ENCODE results near the gene FARSA. TPM values are rescaled to one million over a fixed set of nuclear protein-coding genes. Genes with fewer than 3 reads are reported as not detected.
A peak's percentile ranks its signal among the peaks of the same experiment; 100 is the strongest.

Gene FARSA
- total and polyA plus RNA-seq, 10 of the 15 experiments (the other 5 are each of a cell fraction or from before 2014, with no cell fraction given): 20.3 to 212 (median 76.4) TPM

DNA sequence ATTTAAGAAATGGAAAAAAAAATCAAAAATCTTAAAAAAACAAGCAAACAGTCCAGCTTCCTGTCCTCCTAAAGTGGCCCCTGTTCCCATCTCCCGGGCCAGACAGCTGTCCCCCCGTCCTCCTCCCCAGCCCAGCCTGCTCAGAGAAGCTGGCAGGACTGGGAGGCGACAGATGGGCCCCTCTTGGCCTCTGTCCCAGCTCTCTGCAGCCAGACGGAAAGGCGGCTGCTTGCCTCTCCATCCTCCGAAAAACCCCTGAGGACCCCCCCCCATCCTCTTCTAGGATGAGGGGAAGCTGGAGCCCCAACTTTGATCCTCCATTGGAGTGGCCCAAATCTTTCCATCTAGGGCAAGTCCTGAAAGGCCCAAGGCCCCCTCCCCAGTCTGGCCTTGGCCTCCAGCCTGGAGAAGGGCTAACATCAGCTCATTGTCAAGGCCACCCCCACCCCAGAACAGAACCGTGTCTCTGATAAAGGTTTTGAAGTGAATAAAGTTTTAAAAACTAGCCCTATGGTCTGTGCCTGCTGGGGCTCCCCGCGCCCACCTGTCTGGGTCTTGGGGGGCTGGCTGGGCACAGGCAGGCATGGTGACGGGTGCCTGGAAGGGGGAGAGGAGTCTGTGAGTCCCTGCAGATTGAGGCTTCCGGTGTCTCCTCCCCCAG is 19.8 kb upstream of the FARSA start (continued):
- TF ChIP-seq, protein P1, sequence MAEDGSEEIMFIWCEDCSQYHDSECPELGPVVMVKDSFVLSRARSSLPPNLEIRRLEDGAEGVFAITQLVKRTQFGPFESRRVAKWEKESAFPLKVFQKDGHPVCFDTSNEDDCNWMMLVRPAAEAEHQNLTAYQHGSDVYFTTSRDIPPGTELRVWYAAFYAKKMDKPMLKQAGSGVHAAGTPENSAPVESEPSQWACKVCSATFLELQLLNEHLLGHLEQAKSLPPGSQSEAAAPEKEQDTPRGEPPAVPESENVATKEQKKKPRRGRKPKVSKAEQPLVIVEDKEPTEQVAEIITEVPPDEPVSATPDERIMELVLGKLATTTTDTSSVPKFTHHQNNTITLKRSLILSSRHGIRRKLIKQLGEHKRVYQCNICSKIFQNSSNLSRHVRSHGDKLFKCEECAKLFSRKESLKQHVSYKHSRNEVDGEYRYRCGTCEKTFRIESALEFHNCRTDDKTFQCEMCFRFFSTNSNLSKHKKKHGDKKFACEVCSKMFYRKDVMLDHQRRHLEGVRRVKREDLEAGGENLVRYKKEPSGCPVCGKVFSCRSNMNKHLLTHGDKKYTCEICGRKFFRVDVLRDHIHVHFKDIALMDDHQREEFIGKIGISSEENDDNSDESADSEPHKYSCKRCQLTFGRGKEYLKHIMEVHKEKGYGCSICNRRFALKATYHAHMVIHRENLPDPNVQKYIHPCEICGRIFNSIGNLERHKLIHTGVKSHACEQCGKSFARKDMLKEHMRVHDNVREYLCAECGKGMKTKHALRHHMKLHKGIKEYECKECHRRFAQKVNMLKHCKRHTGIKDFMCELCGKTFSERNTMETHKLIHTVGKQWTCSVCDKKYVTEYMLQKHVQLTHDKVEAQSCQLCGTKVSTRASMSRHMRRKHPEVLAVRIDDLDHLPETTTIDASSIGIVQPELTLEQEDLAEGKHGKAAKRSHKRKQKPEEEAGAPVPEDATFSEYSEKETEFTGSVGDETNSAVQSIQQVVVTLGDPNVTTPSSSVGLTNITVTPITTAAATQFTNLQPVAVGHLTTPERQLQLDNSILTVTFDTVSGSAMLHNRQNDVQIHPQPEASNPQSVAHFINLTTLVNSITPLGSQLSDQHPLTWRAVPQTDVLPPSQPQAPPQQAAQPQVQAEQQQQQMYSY (CRISPR knock-in tag; IDR thresholded peaks at IDR 0.05): no peak
- TF ChIP-seq, protein P2, sequence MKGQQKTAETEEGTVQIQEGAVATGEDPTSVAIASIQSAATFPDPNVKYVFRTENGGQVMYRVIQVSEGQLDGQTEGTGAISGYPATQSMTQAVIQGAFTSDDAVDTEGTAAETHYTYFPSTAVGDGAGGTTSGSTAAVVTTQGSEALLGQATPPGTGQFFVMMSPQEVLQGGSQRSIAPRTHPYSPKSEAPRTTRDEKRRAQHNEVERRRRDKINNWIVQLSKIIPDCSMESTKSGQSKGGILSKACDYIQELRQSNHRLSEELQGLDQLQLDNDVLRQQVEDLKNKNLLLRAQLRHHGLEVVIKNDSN (IDR thresholded peaks at IDR 0.05; ENCODE audit: borderline replicate concordance, extremely low read length, insufficient read depth, low read depth, low read length): no peak
- TF ChIP-seq MXI1 (IDR thresholded peaks at IDR 0.05; ENCODE audit: low read depth, low read length) (no peak), RB1 (IDR thresholded peaks at IDR 0.05; ENCODE audit: borderline replicate concordance) (no peak), POLR2AphosphoS2 (IDR thresholded peaks at IDR 0.05; ENCODE audit: low read depth, low read length) (peak; percentile 45; the same call in 1 of the 2 replicates), IRF4 (IDR thresholded peaks at IDR 0.05; ENCODE audit: low read depth, low read length) (no peak), POLR2A (IDR thresholded peaks at IDR 0.05; ENCODE audit: low read depth, low read length) (peak; percentile 62; the same call in 1 of the 2 replicates), YY1 (IDR thresholded peaks at IDR 0.05; ENCODE audit: low read depth, low read length) (no peak), CBX3 (IDR thresholded peaks at IDR 0.05; ENCODE audit: borderline replicate concordance, low read depth) (no peak), CHD1 (IDR thresholded peaks at IDR 0.05; ENCODE audit: low read depth, low read length) (no peak), TCF3 (IDR thresholded peaks at IDR 0.05; ENCODE audit: borderline replicate concordance, insufficient read depth, low read depth, low read length) (no peak), PML (IDR thresholded peaks at IDR 0.05; ENCODE audit: low read length) (peak; percentile 19; the same call in 1 of the 2 replicates), EP300 (IDR thresholded peaks at IDR 0.05; ENCODE audit: borderline replicate concordance in 1 of 2, control insufficient read depth in 1 of 2, low read depth in 2 of 2, low read length in 2 of 2) (no peak), ATF7 (IDR thresholded peaks at IDR 0.05; ENCODE audit: low read depth) (no peak), POU2F2 (IDR thresholded peaks at IDR 0.05; ENCODE audit: borderline replicate concordance, low read depth, low read length) (0 out of 3 replicates have a peak, but pooled peaks have one; percentile 7), ZNF207 (IDR thresholded peaks at IDR 0.05; ENCODE audit: borderline replicate concordance) (no peak), MYB (IDR thresholded peaks at IDR 0.05; ENCODE audit: borderline replicate concordance, low read depth, low read length) (no peak)
- TF ChIP-seq, protein P3, sequence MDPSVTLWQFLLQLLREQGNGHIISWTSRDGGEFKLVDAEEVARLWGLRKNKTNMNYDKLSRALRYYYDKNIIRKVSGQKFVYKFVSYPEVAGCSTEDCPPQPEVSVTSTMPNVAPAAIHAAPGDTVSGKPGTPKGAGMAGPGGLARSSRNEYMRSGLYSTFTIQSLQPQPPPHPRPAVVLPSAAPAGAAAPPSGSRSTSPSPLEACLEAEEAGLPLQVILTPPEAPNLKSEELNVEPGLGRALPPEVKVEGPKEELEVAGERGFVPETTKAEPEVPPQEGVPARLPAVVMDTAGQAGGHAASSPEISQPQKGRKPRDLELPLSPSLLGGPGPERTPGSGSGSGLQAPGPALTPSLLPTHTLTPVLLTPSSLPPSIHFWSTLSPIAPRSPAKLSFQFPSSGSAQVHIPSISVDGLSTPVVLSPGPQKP (IDR thresholded peaks at IDR 0.05; ENCODE audit: low read depth, low read length): no peak
- TF ChIP-seq, protein P4, sequence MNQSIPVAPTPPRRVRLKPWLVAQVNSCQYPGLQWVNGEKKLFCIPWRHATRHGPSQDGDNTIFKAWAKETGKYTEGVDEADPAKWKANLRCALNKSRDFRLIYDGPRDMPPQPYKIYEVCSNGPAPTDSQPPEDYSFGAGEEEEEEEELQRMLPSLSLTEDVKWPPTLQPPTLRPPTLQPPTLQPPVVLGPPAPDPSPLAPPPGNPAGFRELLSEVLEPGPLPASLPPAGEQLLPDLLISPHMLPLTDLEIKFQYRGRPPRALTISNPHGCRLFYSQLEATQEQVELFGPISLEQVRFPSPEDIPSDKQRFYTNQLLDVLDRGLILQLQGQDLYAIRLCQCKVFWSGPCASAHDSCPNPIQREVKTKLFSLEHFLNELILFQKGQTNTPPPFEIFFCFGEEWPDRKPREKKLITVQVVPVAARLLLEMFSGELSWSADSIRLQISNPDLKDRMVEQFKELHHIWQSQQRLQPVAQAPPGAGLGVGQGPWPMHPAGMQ (IDR thresholded peaks at IDR 0.05; ENCODE audit: borderline replicate concordance): no peak
- TF ChIP-seq, protein P5, sequence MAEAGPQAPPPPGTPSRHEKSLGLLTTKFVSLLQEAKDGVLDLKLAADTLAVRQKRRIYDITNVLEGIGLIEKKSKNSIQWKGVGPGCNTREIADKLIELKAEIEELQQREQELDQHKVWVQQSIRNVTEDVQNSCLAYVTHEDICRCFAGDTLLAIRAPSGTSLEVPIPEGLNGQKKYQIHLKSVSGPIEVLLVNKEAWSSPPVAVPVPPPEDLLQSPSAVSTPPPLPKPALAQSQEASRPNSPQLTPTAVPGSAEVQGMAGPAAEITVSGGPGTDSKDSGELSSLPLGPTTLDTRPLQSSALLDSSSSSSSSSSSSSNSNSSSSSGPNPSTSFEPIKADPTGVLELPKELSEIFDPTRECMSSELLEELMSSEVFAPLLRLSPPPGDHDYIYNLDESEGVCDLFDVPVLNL (IDR thresholded peaks at IDR 0.05; ENCODE audit: low read depth, low read length): no peak

All from GM12878 (cell line).